IMR-90 (cell line): Measurements from ENCODE around the gene ASB17. TPM values are rescaled to one million over a fixed set of nuclear protein-coding genes. Genes with fewer than 3 reads are reported as not detected.

Experiments
- ATAC-seq: fragments of 200-7000 bp; cut with Tn5 transposase; 2 replicates; pipeline ENCODE4 v1.9.1; 2020; ENCODE audit warnings: low read depth, mild to moderate bottlenecking, moderate library complexity
- BruUV-seq: library from RNA; stranded (reverse); fragments of 400-500 nt; replicated peaks from 2 replicates; lab custom pipeline; 2021; lab: Mats Ljungman, UMichigan
- CTCF ChIA-PET: fragments of 300-600 bp; formaldehyde crosslinking; extraction: SDS; loops from one replicate; lab custom pipeline; 2021; ENCODE audit warnings: antibody characterized with exemption; lab: Yijun Ruan, JAX
- POLR2A ChIA-PET: fragments of 300-600 bp; sonication (Branson Sonifier 250); formaldehyde crosslinking; loops from one replicate; lab custom pipeline; 2022; ENCODE audit warnings: antibody characterized with exemption; ENCODE audit not compliant: unreplicated experiment; lab: Charles Lee
- DNase-seq: peaks from one replicate; pipeline ENCODE4 v3.0.0; 2013
- H2AFZ ChIP-seq: replicated peaks from 2 replicates; pipeline ENCODE3; 2013; ENCODE audit warnings: low read length, mild to moderate bottlenecking; ENCODE audit not compliant: poor library complexity
- H2AK5ac ChIP-seq: 2 replicates; pipeline ENCODE4 v1.6.1; 2013; ENCODE audit warnings: low read depth, low read length, inconsistent platforms
- H2AK9ac ChIP-seq: replicated peaks from 2 replicates; pipeline ENCODE3; 2013; ENCODE audit warnings: mild to moderate bottlenecking, low read depth, low read length, moderate library complexity; ENCODE audit not compliant: poor library complexity
- H2BK120ac ChIP-seq: 2 replicates; pipeline ENCODE4 v1.6.1; 2013; ENCODE audit warnings: low read depth, low read length, inconsistent platforms
- H2BK15ac ChIP-seq: 3 replicates; pipeline ENCODE4 v1.6.1; 2013; ENCODE audit warnings: low read depth, low read length, inconsistent platforms
- H2BK20ac ChIP-seq: 2 replicates; pipeline ENCODE4 v1.6.1; 2013; ENCODE audit warnings: low read depth, mild to moderate bottlenecking, inconsistent platforms, low read length, moderate library complexity
- H2BK5ac ChIP-seq: 2 replicates; pipeline ENCODE4 v1.6.1; 2013; ENCODE audit warnings: mild to moderate bottlenecking, low read depth, low read length, inconsistent platforms; ENCODE audit not compliant: poor library complexity, severe bottlenecking
- H3K14ac ChIP-seq: replicated peaks from 2 replicates; pipeline ENCODE4 v1.6.1; 2013; ENCODE audit warnings: low read depth, low read length, inconsistent platforms
- H3K18ac ChIP-seq: 2 replicates; pipeline ENCODE4 v1.6.1; 2013; ENCODE audit warnings: low read depth, low read length, control low read depth
- H3K23ac ChIP-seq: 2 replicates; pipeline ENCODE4 v1.6.1; 2013; ENCODE audit warnings: low read depth, low read length, inconsistent platforms
- H3K27ac ChIP-seq: 2 replicates; pipeline ENCODE4 v1.5.1; 2013; ENCODE audit warnings: mild to moderate bottlenecking, control low read depth, low read length; ENCODE audit not compliant: insufficient read depth
- H3K27me3 ChIP-seq: 2 replicates; pipeline ENCODE4 v1.6.1; 2013; ENCODE audit warnings: low read length; ENCODE audit not compliant: control insufficient read depth, insufficient read depth
- H3K36me3 ChIP-seq: 2 replicates; pipeline ENCODE4 v1.6.1; 2013; ENCODE audit warnings: low read length, mixed read lengths; ENCODE audit not compliant: control insufficient read depth, insufficient read depth
- H3K4ac ChIP-seq: 2 replicates; pipeline ENCODE4 v1.6.1; 2013; ENCODE audit warnings: low read depth, low read length, inconsistent platforms
- H3K4me1 ChIP-seq: 2 replicates; pipeline ENCODE4 v1.6.1; 2013; ENCODE audit warnings: low read length, mixed read lengths; ENCODE audit not compliant: control insufficient read depth, insufficient read depth
- H3K4me2 ChIP-seq: 2 replicates; pipeline ENCODE4 v1.6.1; 2013; ENCODE audit warnings: low read depth, mild to moderate bottlenecking, control low read depth, low read length, moderate library complexity
- H3K4me3 ChIP-seq: 2 replicates; pipeline ENCODE4 v1.5.1; 2013; ENCODE audit warnings: low read depth, mild to moderate bottlenecking, control low read depth, low read length, moderate library complexity; ENCODE audit not compliant: insufficient read depth
- H3K56ac ChIP-seq: 2 replicates; pipeline ENCODE4 v1.6.1; 2013; ENCODE audit warnings: low read length, inconsistent platforms; ENCODE audit not compliant: insufficient read depth; ENCODE audit errors: extremely low read depth
- H3K79me1 ChIP-seq, 2 experiments: 2 replicates each; pipeline ENCODE4 v1.6.1; 2013; ENCODE audit warnings: low read length in 2 of 2, inconsistent platforms in 1 of 2, low read depth in 1 of 2
- H3K9ac ChIP-seq: 2 replicates; pipeline ENCODE4 v1.6.1; 2013; ENCODE audit warnings: low read depth, low read length, control low read depth
- H3K9me1 ChIP-seq: 2 replicates; pipeline ENCODE4 v1.6.1; 2013; ENCODE audit warnings: low read length, inconsistent platforms; ENCODE audit not compliant: insufficient read depth
- H3K9me3 ChIP-seq: 2 replicates; pipeline ENCODE4 v1.6.1; 2013; ENCODE audit warnings: low read length; ENCODE audit not compliant: control insufficient read depth, insufficient read depth
- H4K20me1 ChIP-seq: 2 replicates; pipeline ENCODE4 v1.6.1; 2013; ENCODE audit warnings: low read length, inconsistent platforms; ENCODE audit not compliant: insufficient read depth
- H4K5ac ChIP-seq: 2 replicates; pipeline ENCODE4 v1.6.1; 2013; ENCODE audit warnings: mild to moderate bottlenecking, low read depth, low read length, control low read depth
- H4K8ac ChIP-seq, 2 experiments: 2 replicates each; pipeline ENCODE4 v1.6.1; 2013; ENCODE audit warnings: low read depth in 2 of 2, low read length in 2 of 2, control low read depth in 1 of 2, inconsistent platforms in 1 of 2
- H4K91ac ChIP-seq: 2 replicates; pipeline ENCODE4 v1.6.1; 2013; ENCODE audit warnings: low read depth, low read length, inconsistent platforms; ENCODE audit not compliant: insufficient read depth
- BHLHE40 ChIP-seq: fragments of 150-350 bp; IDR thresholded peaks from 2 replicates; pipeline ENCODE4 v1.6.1; 2016; ENCODE audit warnings: mild to moderate bottlenecking, low read depth, low read length
- CEBPB ChIP-seq: IDR thresholded peaks from 2 replicates; pipeline ENCODE4 v1.6.1; 2012; ENCODE audit warnings: low read depth, low read length, improper control_type of control experiment
- CHD1 ChIP-seq: IDR thresholded peaks from 2 replicates; pipeline ENCODE4 v1.6.1; 2012; ENCODE audit warnings: low read depth, low read length, improper control_type of control experiment
- FOS ChIP-seq: fragments of 150-350 bp; IDR thresholded peaks from 2 replicates; pipeline ENCODE4 v1.6.1; 2016; ENCODE audit warnings: low read depth, low read length
- MAFK ChIP-seq: IDR thresholded peaks from 2 replicates; pipeline ENCODE4 v1.6.1; 2012; ENCODE audit warnings: low read depth, low read length, improper control_type of control experiment
- MAZ ChIP-seq: IDR thresholded peaks from 2 replicates; pipeline ENCODE4 v1.6.1; 2012; ENCODE audit warnings: low read depth, mild to moderate bottlenecking, low read length, improper control_type of control experiment, moderate library complexity, borderline replicate concordance
- MXI1 ChIP-seq: IDR thresholded peaks from 2 replicates; pipeline ENCODE4 v1.6.1; 2012; ENCODE audit warnings: low read depth, mild to moderate bottlenecking, low read length, moderate library complexity, borderline replicate concordance
- NFE2L2 ChIP-seq: fragments of 150-350 bp; IDR thresholded peaks from 2 replicates; pipeline ENCODE4 v1.6.1; 2016; ENCODE audit warnings: low read depth, mild to moderate bottlenecking, low read length
- POLR2A ChIP-seq: IDR thresholded peaks from 2 replicates; pipeline ENCODE4 v1.6.1; 2012; ENCODE audit warnings: mild to moderate bottlenecking, low read depth, low read length
- RAD21 ChIP-seq: IDR thresholded peaks from 2 replicates; pipeline ENCODE4 v1.6.1; 2012; ENCODE audit warnings: low read length, improper control_type of control experiment
- RCOR1 ChIP-seq: IDR thresholded peaks from 2 replicates; pipeline ENCODE4 v1.6.1; 2012; ENCODE audit warnings: mild to moderate bottlenecking, low read length, improper control_type of control experiment; ENCODE audit not compliant: insufficient replicate concordance
- RFX5 ChIP-seq: IDR thresholded peaks from 2 replicates; pipeline ENCODE4 v1.8.0; 2012; ENCODE audit warnings: low read depth, mild to moderate bottlenecking, low read length, moderate library complexity
- dilution Hi-C: fragments of 300-500 bp; cut with HindIII; formaldehyde crosslinking; loops from one replicate; pipeline ENCODE4 v1.14.3; 2018; ENCODE audit warnings: low sequenced_read_pairs; ENCODE audit not compliant: unreplicated experiment
- in situ Hi-C: fragments of 300-500 bp; cut with MboI; formaldehyde crosslinking; loops from 3 replicates; pipeline ENCODE4 v1.14.3; 2019; ENCODE audit warnings: low sequenced_read_pairs, inconsistent platforms, mixed read lengths
- intact Hi-C: fragments of 100-400 bp; cut with micrococcal nuclease; formaldehyde crosslinking; loops from 2 replicates; pipeline ENCODE4 v1.10.0; 2022
- polyA plus RNA-seq, 3 experiments: library from polyadenylated mRNA; depleted of rRNA; stranded (reverse); fragments of >200 nt; gene quantifications; 2 replicates each; pipeline ENCODE4 v1.2.3, GENCODE V29; 2012; ENCODE audit warnings: low replicate concordance in 1 of 3
- total RNA-seq: library from RNA; depleted of rRNA; stranded (reverse); fragments of >200 nt; gene quantifications from 2 replicates; pipeline ENCODE4 v1.2.3, GENCODE V29; 2012
- TF ChIP-seq, protein P1 (sequence below): fragments of 150-350 bp; IDR thresholded peaks from 2 replicates; pipeline ENCODE4 v1.6.1; 2016; ENCODE audit warnings: low read depth, mild to moderate bottlenecking, low read length, moderate library complexity, borderline replicate concordance
- TF ChIP-seq, protein P2 (sequence below): conservative IDR thresholded peaks from 2 replicates; pipeline ENCODE4 v1.5.1; 2012; ENCODE audit warnings: mild to moderate bottlenecking, low read depth, low read length, improper control_type of control experiment

ASB17 gene
- total and polyA plus RNA-seq, 2 of the 4 experiments (the other 2 are of a cell fraction) = not detected

- no peak for TF ChIP-seq FOS
- TF ChIP-seq, protein P1, sequence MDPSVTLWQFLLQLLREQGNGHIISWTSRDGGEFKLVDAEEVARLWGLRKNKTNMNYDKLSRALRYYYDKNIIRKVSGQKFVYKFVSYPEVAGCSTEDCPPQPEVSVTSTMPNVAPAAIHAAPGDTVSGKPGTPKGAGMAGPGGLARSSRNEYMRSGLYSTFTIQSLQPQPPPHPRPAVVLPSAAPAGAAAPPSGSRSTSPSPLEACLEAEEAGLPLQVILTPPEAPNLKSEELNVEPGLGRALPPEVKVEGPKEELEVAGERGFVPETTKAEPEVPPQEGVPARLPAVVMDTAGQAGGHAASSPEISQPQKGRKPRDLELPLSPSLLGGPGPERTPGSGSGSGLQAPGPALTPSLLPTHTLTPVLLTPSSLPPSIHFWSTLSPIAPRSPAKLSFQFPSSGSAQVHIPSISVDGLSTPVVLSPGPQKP = no peak
- TF ChIP-seq, protein P2, sequence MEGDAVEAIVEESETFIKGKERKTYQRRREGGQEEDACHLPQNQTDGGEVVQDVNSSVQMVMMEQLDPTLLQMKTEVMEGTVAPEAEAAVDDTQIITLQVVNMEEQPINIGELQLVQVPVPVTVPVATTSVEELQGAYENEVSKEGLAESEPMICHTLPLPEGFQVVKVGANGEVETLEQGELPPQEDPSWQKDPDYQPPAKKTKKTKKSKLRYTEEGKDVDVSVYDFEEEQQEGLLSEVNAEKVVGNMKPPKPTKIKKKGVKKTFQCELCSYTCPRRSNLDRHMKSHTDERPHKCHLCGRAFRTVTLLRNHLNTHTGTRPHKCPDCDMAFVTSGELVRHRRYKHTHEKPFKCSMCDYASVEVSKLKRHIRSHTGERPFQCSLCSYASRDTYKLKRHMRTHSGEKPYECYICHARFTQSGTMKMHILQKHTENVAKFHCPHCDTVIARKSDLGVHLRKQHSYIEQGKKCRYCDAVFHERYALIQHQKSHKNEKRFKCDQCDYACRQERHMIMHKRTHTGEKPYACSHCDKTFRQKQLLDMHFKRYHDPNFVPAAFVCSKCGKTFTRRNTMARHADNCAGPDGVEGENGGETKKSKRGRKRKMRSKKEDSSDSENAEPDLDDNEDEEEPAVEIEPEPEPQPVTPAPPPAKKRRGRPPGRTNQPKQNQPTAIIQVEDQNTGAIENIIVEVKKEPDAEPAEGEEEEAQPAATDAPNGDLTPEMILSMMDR = no peak
- no peak for TF ChIP-seq RAD21
- no peak for TF ChIP-seq POLR2A
- no peak for TF ChIP-seq BHLHE40
- TF ChIP-seq RCOR1 = no peak
- no peak for TF ChIP-seq MAFK
- TF ChIP-seq MAZ = no peak
- TF ChIP-seq NFE2L2 = no peak
- no peak for TF ChIP-seq MXI1
- no peak for TF ChIP-seq RFX5
- no peak for TF ChIP-seq CEBPB
- no peak for TF ChIP-seq CHD1
- dilution Hi-C loops (no loop called here), intact Hi-C loops (no loop called here), in situ Hi-C loops (no loop called here)
- Histone ChIP-seq H3K36me3 (no peaks in the 10 kb centered on the region), H3K23ac (peak overlapping the region; percentile 71; the same call in 1 of the 2 replicates), H2AK9ac (no peak overlapping the region), H4K20me1 (no peaks in the 10 kb centered on the region), H3K18ac (no peak overlapping the region), H3K4me1 (0 out of 2 replicates have a peak, but pooled peaks cover 2% of the 10 kb centered on the region), H3K79me1 (no peaks in the 10 kb centered on the region), H4K5ac (no peak overlapping the region), H3K27ac (no peak overlapping the region; the same call in 1 of the 2 replicates), H4K8ac (peak overlapping the region in 1 of 2 experiments; percentile 55; a peak in 2 of 4 replicates), H2BK20ac (peak overlapping the region; percentile 71; the same call in 1 of the 2 replicates), H4K91ac (peak overlapping the region; percentile 36), H2BK120ac (peak overlapping the region; percentile 79), H3K4ac (peak overlapping the region; percentile 70; the same call in 1 of the 2 replicates), H2AK5ac (no peak overlapping the region; the same call in 1 of the 2 replicates), H3K4me2 (no peak overlapping the region), H3K4me3 (no peak overlapping the region), H3K9me3 (no peaks in the 10 kb centered on the region), H3K27me3 (no peaks in the 10 kb centered on the region), H2BK5ac (no peak overlapping the region), H3K14ac (peak overlapping the region; percentile 75; the same call in 1 of the 2 replicates), H3K9me1 (no peaks in the 10 kb centered on the region; the same call in 1 of the 2 replicates), H3K9ac (no peak overlapping the region), H2AFZ (peak overlapping the region; percentile 34), H3K56ac (peak overlapping the region; percentile 13; the same call in 1 of the 2 replicates), H2BK15ac (peak overlapping the region; percentile 14; the same call in 2 of the 3 replicates)
- POLR2A ChIA-PET = no interaction called here
- CTCF ChIA-PET = no interaction called here
- BruUV-seq = no TSS peak
- ATAC-seq (peak; percentile 14; the same call in 1 of the 2 replicates), DNase-seq (peak; percentile 2)
These were observed 32.7 kb upstream of the ASB17 start for GRCh38 chr1:75964760-75965408.
